NCI-H748 (cell line): ENCODE measurements around the gene ANKRD6.

Experiments
- DNase-seq: peaks from one replicate; lab custom pipeline; 2025; ENCODE audit not compliant: unreplicated experiment; lab: John Stamatoyannopoulos, UW

The ANKRD6 gene

GRCh38 chr6:89682991-89683390, 250.0 kb downstream of the ANKRD6 start:
- no peak for DNase-seq
